ENCODE measurements around the gene MIF. TPM values are rescaled to one million over a fixed set of nuclear protein-coding genes. Genes with fewer than 3 reads are reported as not detected.

The MIF gene
- total and polyA plus RNA-seq, 2 experiments from 2014 or later: 335 to 2,233 TPM

DNA sequence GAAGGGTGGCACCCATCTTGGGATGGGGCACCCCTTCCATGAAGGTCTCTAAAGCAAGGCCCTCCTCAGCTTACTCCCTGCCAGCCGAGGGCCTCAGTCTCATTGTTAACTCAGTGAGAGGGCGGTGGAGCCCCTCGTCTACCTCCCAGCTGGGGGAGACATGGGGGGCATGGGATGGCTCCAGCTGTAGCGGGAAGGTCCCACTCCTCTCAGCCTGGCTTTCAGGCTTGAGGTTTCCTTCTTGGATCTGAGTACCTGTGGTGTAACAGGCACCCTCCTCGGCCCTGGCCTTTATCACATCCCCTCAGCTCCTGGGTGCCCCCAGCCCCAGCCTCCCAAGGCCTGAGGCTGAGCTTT, 2.0 kb downstream of the MIF start:
- WGBS, 2 experiments (ENCODE audit: low coverage in 1 of 2, low lambda C conversion rate in 2 of 2, missing lambda C conversion rate in 2 of 2): 94 to 100% methylated on average over 5 of the region's 5 CpGs
- Histone ChIP-seq H2AFZ (no peak overlapping the region), H4K20me1 (ENCODE audit: insufficient read depth) (no peaks in the 10 kb centered on the region), H3K27ac (no peak overlapping the region), H3K9ac (no peak overlapping the region), H3K9me3 (ENCODE audit: low read depth) (no peaks in the 10 kb centered on the region), H3K4me3 (peak overlapping the region; percentile 80), H3K27me3 (replicated peaks; ENCODE audit: insufficient read depth) (no peaks in the 10 kb centered on the region), H3K36me3 (ENCODE audit: low read depth) (peaks cover 12% of the 10 kb centered on the region; the same call in 1 of the 2 replicates), H3F3A (ENCODE audit: insufficient read depth) (peaks cover 22% of the 10 kb centered on the region; the same call in 1 of the 2 replicates), H3K9me2 (ENCODE audit: insufficient read depth) (no peaks in the 10 kb centered on the region), H3K4me1 (ENCODE audit: insufficient read depth) (peaks cover 9% of the 10 kb centered on the region; the same call in 1 of the 2 replicates), H3K4me2 (ENCODE audit: unreplicated experiment) (no peak overlapping the region), H3K79me2 (ENCODE audit: insufficient read depth) (peaks cover 24% of the 10 kb centered on the region)
- no peak for DNase-seq
- TF ChIP-seq EZH2phosphoT487 (IDR thresholded peaks at IDR 0.05; ENCODE audit: insufficient read depth, low read depth) (no peak), EZH2 (IDR thresholded peaks at IDR 0.05; ENCODE audit: insufficient read depth, poor library complexity, severe bottlenecking) (no peak)
- in situ Hi-C loops (cut with MboI): no loop called here

DNA sequence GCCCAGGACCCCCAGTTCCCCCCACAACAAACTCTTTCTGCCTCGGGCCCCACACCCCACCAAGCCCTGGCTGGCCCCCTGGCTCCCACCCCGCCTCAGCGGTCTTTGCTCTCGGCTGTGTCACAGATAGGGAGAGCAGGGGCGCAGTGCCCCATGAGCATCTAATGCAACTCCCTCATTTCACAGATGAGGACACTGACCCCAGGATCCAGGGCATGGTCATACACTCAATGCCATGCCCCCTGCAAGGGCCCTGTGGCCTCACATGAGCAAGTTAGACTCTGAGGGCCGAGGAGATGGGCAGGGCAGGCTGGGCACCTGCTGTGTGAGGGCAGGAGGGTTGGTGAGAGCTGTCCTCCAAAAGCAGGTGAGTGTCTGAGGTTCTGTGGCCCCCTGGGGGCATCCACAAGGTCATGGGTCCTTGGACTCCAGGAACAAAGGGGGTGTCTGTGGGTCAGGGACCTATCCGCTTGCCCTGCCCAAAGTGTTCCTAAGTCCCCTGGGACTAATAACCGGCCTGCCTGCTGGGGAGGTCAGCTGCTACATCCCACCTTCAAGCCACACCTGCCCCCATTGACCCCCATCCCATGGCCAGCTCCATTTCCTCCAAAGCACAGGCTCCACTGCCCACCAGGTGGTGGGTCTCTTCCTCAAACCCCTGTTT, 2.5 kb downstream of the MIF start:
- Histone ChIP-seq H3K36me3 (ENCODE audit: low read depth) (peaks cover 12% of the 10 kb centered on the region; the same call in 1 of the 2 replicates), H3F3A (ENCODE audit: insufficient read depth) (peaks cover 22% of the 10 kb centered on the region; the same call in 1 of the 2 replicates), H3K9me2 (ENCODE audit: insufficient read depth) (no peaks in the 10 kb centered on the region), H3K4me2 (ENCODE audit: unreplicated experiment) (no peak overlapping the region), H4K20me1 (ENCODE audit: insufficient read depth) (no peaks in the 10 kb centered on the region), H3K79me2 (ENCODE audit: insufficient read depth) (peaks cover 24% of the 10 kb centered on the region), H3K4me1 (ENCODE audit: insufficient read depth) (peaks cover 9% of the 10 kb centered on the region; the same call in 1 of the 2 replicates), H3K9me3 (ENCODE audit: low read depth) (no peaks in the 10 kb centered on the region), H3K27me3 (replicated peaks; ENCODE audit: insufficient read depth) (no peaks in the 10 kb centered on the region), H3K9ac (no peak overlapping the region), H3K4me3 (no peak overlapping the region), H2AFZ (no peak overlapping the region), H3K27ac (no peak overlapping the region)
- DNase-seq: no peak
- no peak for TF ChIP-seq EZH2phosphoT487 (IDR thresholded peaks at IDR 0.05; ENCODE audit: insufficient read depth, low read depth)
- TF ChIP-seq EZH2 (IDR thresholded peaks at IDR 0.05; ENCODE audit: insufficient read depth, poor library complexity, severe bottlenecking): no peak
- 90 to 91% methylated on average over 8 of the region's 8 CpGs for WGBS, 2 experiments (ENCODE audit: low coverage in 1 of 2, low lambda C conversion rate in 2 of 2, missing lambda C conversion rate in 2 of 2)
- in situ Hi-C loops (cut with MboI): no loop called here

DNA sequence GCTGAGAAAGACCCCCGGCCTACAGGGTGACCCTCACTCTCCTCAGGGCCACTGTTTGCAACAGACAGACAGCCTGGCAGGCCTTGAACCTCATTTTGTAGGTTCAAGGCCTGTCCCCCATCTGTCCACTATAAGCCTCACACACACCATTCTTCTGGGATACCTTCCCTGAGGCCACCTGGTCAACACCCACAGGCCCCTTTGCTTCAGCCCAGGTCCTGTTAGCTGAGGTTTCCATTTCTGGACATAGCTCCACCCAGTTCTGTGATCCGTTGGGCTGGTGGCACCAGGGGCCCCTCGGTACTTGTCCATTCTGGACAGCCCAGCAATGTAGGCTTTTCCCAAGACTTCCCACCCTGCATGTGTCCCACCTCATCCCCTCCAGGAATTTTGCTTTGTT, 3.1 kb downstream of the MIF start:
- in situ Hi-C loops (cut with MboI): no loop called here
- DNase-seq: no peak
- TF ChIP-seq EZH2phosphoT487 (IDR thresholded peaks at IDR 0.05; ENCODE audit: insufficient read depth, low read depth) (no peak), EZH2 (IDR thresholded peaks at IDR 0.05; ENCODE audit: insufficient read depth, poor library complexity, severe bottlenecking) (no peak)
- no peak overlapping the region for H3K27ac ChIP-seq
- H3K4me3 ChIP-seq: no peak overlapping the region
- H3K4me2 ChIP-seq (ENCODE audit: unreplicated experiment): no peak overlapping the region
- peaks cover 12% of the 10 kb centered on the region; the same call in 1 of the 2 replicates for H3K36me3 ChIP-seq (ENCODE audit: low read depth)
- no peaks in the 10 kb centered on the region for H3K27me3 ChIP-seq (replicated peaks; ENCODE audit: insufficient read depth)
- H3K4me1 ChIP-seq (ENCODE audit: insufficient read depth): peaks cover 9% of the 10 kb centered on the region; the same call in 1 of the 2 replicates
- H3K9me2 ChIP-seq (ENCODE audit: insufficient read depth): no peaks in the 10 kb centered on the region
- no peaks in the 10 kb centered on the region for H3K9me3 ChIP-seq (ENCODE audit: low read depth)
- H2AFZ ChIP-seq: no peak overlapping the region
- WGBS, 2 experiments (ENCODE audit: low coverage in 1 of 2, low lambda C conversion rate in 2 of 2, missing lambda C conversion rate in 2 of 2): 89 to 90% methylated on average over 3 of the region's 3 CpGs
- H3K79me2 ChIP-seq (ENCODE audit: insufficient read depth): peaks cover 24% of the 10 kb centered on the region
- peaks cover 22% of the 10 kb centered on the region; the same call in 1 of the 2 replicates for H3F3A ChIP-seq (ENCODE audit: insufficient read depth)
- no peaks in the 10 kb centered on the region for H4K20me1 ChIP-seq (ENCODE audit: insufficient read depth)
- no peak overlapping the region for H3K9ac ChIP-seq

DNA sequence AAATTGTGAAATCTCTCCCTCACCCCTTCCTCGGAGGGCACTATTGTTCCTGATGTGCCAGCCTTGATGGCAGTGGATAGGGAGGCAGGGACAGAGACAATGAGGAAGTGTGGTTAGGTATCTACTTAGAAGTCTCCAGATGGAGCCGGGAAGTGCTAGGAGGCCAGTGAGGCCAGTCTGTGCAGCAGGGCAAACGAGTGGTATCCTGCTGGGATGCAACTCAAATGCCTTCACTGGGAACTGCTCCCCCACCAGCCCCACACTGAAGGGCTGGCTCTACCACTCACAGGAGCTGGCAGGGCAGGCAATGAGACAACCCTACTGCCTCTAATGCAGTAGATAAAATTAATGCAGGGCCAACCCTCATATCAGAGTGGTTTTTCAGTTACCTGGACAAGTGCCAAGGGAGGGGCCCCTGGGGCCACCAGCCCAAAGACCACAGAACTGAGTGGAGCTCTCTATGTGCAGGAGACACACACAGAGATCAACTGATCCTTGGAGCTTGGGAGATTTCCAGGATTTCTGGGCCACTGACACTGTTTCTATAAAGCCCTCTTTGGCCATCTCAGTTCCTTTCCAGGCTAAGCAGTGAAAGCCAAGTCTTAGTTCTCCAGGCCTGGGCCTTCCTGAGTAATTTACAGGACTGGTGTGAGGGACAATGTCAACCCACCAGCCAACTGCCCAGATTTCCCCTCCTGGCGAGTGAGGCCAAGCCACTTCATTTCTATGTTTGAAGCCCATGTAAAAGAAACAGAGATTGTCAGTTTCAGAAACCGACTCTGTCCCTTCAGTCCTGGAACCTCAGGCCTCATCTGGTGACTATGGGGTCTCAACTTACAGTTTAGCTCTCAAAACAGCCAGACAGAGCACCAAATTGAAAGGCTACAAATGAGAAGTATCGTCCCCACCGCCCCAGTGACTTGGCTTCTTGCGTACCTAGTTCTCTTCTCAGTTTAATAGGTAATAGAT, 4.1 kb downstream of the MIF start:
- H2AFZ ChIP-seq: no peak overlapping the region
- H3K4me2 ChIP-seq (ENCODE audit: unreplicated experiment): no peak overlapping the region
- H3K27me3 ChIP-seq (replicated peaks; ENCODE audit: insufficient read depth): no peaks in the 10 kb centered on the region
- 66 to 72% methylated on average over 8 of the region's 8 CpGs for WGBS, 2 experiments (ENCODE audit: low coverage in 1 of 2, low lambda C conversion rate in 2 of 2, missing lambda C conversion rate in 2 of 2)
- H3K4me3 ChIP-seq: no peak overlapping the region
- H3K9me2 ChIP-seq (ENCODE audit: insufficient read depth): no peaks in the 10 kb centered on the region
- no peak for DNase-seq
- no peaks in the 10 kb centered on the region for H3K9me3 ChIP-seq (ENCODE audit: low read depth)
- in situ Hi-C loops (cut with MboI): no loop called here
- H4K20me1 ChIP-seq (ENCODE audit: insufficient read depth): no peaks in the 10 kb centered on the region
- peaks cover 24% of the 10 kb centered on the region for H3K79me2 ChIP-seq (ENCODE audit: insufficient read depth)
- H3F3A ChIP-seq (ENCODE audit: insufficient read depth): peaks cover 22% of the 10 kb centered on the region; the same call in 1 of the 2 replicates
- H3K4me1 ChIP-seq (ENCODE audit: insufficient read depth): peaks cover 9% of the 10 kb centered on the region; the same call in 1 of the 2 replicates
- H3K27ac ChIP-seq: no peak overlapping the region
- peaks cover 12% of the 10 kb centered on the region; the same call in 1 of the 2 replicates for H3K36me3 ChIP-seq (ENCODE audit: low read depth)
- TF ChIP-seq EZH2phosphoT487 (IDR thresholded peaks at IDR 0.05; ENCODE audit: insufficient read depth, low read depth) (no peak), EZH2 (IDR thresholded peaks at IDR 0.05; ENCODE audit: insufficient read depth, poor library complexity, severe bottlenecking) (no peak)
- no peak overlapping the region for H3K9ac ChIP-seq

Measured in GM23248 (cell line).